HG03060 (cell line): ENCODE data around the gene RPRD2.
"Not testable (repeated sequence)": the region's sequence is repeated elsewhere in the genome, so short reads cannot be mapped to it uniquely, and the experiment has no call there.

Experiments used
- ATAC-seq: cut with Tn5 transposase; IDR thresholded peaks from one replicate; pipeline ENCODE4 v1.9.1; 2021; ENCODE audit warnings: low read depth, moderate number of reproducible peaks; ENCODE audit not compliant: unreplicated experiment

The RPRD2 gene

DNA sequence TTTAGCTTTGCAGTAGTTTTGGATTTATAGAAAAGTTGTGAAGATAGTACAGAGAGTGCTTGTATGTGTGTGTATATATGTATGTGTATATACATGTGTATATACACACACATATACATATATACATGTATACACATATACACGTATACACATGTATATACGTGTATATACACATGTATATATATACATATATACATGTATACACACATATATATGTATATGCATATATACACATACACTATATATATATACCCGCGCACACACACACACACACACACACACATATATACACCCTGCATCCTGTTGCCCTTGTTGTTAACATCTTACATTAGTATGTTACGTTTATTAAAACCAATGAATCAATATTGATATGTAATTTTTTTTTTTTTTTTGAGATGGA is 24.3 kb downstream of the RPRD2 start:
- ATAC-seq, result no peak

GRCh38 chr1:150389650-150390049 is 25.7 kb downstream of the RPRD2 start:
- ATAC-seq, result no peak

- ATAC-seq, result no peak
Measured at GRCh38 chr1:150392627-150393026, 28.7 kb downstream of the RPRD2 start.

- not testable (repeated sequence) for ATAC-seq
Measured at GRCh38 chr1:150395115-150395514, 31.2 kb downstream of the RPRD2 start.

GRCh38 chr1:150397392-150398032 is 33.6 kb downstream of the RPRD2 start:
- no peak for ATAC-seq

DNA sequence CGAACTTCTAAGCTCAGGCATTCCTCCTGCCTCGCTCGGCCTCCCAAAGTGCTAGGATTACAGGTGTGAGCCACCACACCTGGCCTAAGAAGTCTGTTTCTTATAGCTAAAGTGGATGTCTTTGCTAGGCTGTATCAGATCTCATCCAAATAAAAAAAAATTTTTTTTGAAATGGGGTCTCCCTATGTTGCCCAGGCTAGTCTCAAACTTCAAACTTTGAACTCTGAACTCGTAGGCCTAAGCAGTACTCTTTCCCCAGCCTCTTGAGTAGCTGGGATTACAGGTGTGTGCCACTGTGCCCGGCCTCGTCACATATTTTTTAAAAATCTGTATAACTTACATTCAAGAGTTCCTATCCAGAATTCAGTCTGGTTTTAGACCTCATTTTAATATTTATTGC is 40.5 kb downstream of the RPRD2 start:
- no peak for ATAC-seq

GRCh38 chr1:150405660-150406059 is 41.7 kb downstream of the RPRD2 start:
- ATAC-seq, result no peak

DNA sequence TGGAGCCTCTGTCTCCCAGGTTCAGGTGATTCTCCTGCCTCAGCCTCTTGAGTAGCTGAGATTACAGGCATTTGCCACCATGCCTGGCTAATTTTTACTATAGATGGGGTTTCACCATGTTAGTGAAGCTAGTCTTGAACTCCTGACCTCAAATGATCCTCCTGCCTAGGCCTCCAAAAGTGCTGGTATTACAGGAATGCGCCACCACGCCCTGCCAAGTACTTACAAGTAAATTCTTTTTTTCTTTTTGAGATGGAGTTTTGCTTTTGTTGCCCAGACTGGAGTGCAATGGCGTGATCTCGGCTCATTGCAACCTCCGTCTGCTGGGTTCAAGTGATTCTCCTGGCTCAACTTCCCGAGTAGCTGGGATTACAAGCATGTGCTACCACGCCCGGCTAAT is 42.5 kb downstream of the RPRD2 start:
- ATAC-seq, result no peak

DNA sequence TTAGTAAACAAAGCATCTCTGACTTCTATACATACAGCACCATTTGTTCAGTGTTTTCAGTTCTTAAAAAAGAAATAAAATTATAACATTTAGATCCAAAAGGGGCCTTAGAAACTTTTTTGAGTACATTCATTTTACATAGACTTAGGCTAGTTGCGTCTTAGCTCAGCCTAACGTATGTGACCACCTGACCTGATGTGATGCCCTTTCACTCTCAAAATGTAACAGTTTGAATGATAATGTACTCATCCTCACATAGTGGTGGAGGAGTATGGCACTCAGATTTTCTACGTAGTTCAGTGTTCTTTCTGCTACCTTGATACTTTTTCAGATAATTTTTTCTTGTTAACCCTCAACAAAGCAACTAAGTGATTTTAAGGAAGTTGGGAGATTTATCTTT is 43.4 kb downstream of the RPRD2 start:
- ATAC-seq, result no peak

- ATAC-seq, result no peak
Measured at GRCh38 chr1:150408800-150409199, 44.9 kb downstream of the RPRD2 start.

- ATAC-seq, result no peak
Measured at GRCh38 chr1:150409504-150410362, 45.8 kb downstream of the RPRD2 start.

- ATAC-seq, result no peak
Measured at GRCh38 chr1:150410582-150411101, 46.7 kb downstream of the RPRD2 start.

GRCh38 chr1:150414592-150414991 is 50.6 kb downstream of the RPRD2 start:
- no peak for ATAC-seq

GRCh38 chr1:150415800-150416199 is 51.9 kb downstream of the RPRD2 start:
- ATAC-seq, result no peak

DNA sequence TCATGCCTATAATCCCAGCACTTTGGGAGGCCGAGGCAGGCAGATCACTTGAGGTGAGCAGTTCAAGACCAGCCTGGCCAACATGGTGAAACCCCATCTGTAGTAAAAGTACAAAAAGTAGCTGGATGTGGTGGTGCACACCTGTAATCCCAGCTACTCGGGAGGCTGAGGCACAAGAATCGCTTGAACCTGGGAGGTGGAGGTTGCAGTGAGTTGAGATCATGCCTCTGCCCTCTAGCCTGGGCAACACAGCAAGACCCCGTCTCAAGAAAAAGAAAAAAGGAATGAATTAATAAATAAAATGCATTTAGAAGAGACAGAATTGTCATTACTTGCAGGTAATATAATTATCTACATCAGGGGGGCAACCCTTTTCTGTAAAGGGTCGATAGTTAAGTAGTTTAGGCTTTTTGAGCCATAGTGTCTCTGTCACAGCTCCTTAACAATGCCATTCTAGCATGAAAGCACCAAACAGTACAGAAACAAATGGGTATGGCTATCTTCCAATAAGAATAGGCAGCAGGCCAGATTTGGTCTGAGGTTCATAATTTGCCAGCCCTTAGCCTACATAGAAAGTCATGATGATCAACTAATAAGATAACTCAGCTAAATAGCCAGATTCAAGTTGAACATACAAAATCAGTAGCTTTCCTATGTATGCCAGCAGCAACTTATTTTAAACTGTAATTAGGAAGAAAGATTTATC is 56.8 kb downstream of the RPRD2 start:
- no peak for ATAC-seq

- ATAC-seq, result no peak
Measured at GRCh38 chr1:150422541-150422940, 58.6 kb downstream of the RPRD2 start.

GRCh38 chr1:150429805-150430204 is 65.9 kb downstream of the RPRD2 start:
- no peak for ATAC-seq

DNA sequence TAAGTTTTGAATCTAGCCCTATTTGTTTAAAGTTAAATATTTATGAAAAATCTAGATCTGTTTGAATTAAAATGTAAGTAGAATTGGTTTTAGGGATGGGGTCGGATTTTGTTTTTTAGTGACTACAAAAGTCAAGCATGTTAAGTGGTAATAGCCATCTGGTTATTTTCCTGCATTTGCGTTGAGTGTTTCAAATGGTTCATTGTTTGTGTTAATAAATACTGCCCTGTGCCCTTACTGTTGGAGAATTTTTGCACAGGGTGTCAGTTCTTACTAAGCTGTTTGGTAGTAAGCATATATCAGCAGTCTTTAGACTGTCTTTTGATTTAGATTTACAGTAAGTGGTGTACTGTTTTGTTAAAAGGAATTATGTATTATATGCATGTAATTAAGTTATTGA is 77.2 kb downstream of the RPRD2 start:
- no peak for ATAC-seq

GRCh38 chr1:150444232-150444631 is 80.3 kb downstream of the RPRD2 start:
- no peak for ATAC-seq

- ATAC-seq, result no peak
Measured at GRCh38 chr1:150456146-150456647, 92.2 kb downstream of the RPRD2 start.

DNA sequence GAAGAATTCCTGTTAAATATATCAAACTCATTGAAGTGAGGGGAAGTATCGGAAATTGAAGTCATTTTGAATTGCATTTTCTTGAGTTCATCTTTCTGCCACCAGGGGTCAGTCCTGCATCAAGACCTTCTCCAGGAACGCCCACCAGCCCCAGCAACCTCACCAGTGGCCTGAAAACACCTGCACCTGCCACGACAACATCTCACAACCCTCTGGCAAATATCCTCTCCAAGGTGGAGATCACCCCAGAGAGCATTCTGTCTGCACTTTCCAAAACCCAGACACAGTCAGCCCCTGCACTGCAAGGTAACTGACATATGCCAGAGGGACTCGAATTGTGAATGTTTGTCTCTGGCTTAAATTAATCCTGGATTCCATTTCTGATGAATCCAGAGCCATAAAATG is 100.5 kb downstream of the RPRD2 start:
- no peak for ATAC-seq
